PFSK-1 (cell line): ENCODE measurements around the gene PDC.

Experiments
- FOXP2 ChIP-seq: optimal IDR thresholded peaks from 2 replicates; pipeline ENCODE3; 2011; ENCODE audit warnings: borderline replicate concordance, control low read depth, inconsistent platforms; ENCODE audit not compliant: insufficient read depth; ENCODE audit errors: extremely low read length, extremely low read depth
- POLR2AphosphoS5 ChIP-seq: IDR thresholded peaks from 2 replicates; pipeline ENCODE4 v1.6.1; 2012; ENCODE audit warnings: low read depth, mild to moderate bottlenecking, control low read depth, low read length, moderate library complexity
- REST ChIP-seq, 2 experiments: IDR thresholded peaks; 2 replicates each; pipeline versions ENCODE4 v1.6.1 to v1.8.0; 2011 to 2012; ENCODE audit warnings: low read depth in 2 of 2, low read length in 2 of 2, control low read depth in 1 of 2, inconsistent platforms in 1 of 2, mild to moderate bottlenecking in 1 of 2, moderate library complexity in 1 of 2; ENCODE audit not compliant: insufficient read depth in 1 of 2

GRCh38 chr1:186403632-186404031, 57.3 kb downstream of the PDC start:
- TF ChIP-seq REST (IDR thresholded peaks at IDR 0.05; ENCODE audit: insufficient read depth in 1 of 2, low read depth in 2 of 2, low read length in 2 of 2) (no peak), POLR2AphosphoS5 (no peak), FOXP2 (no peak)
